Progenitor cell of endocrine pancreas (in vitro differentiated cells): Measurements from ENCODE around the gene STARD13. TPM values are rescaled to one million over a fixed set of nuclear protein-coding genes. Genes with fewer than 3 reads are reported as not detected.
"Not testable (repeated sequence)": the region's sequence is repeated elsewhere in the genome, so short reads cannot be mapped to it uniquely, and the experiment has no call there.

Experiments
- DNase-seq: peaks from one replicate; pipeline ENCODE4 v3.0.0; 2021; ENCODE audit warnings: low spot score; ENCODE audit not compliant: unreplicated experiment
- H3K27ac Mint-ChIP-seq: 2 replicates; pipeline ENCODE4 v1.8.0; 2021; ENCODE audit warnings: mild to moderate bottlenecking, moderate library complexity, mixed read lengths
- H3K27me3 Mint-ChIP-seq: 2 replicates; pipeline ENCODE4 v1.8.0; 2021; ENCODE audit warnings: mixed read lengths
- H3K36me3 Mint-ChIP-seq: 2 replicates; pipeline ENCODE4 v1.8.0; 2022; ENCODE audit warnings: mixed read lengths; ENCODE audit not compliant: insufficient read depth
- H3K4me1 Mint-ChIP-seq: 2 replicates; pipeline ENCODE4 v1.8.0; 2021; ENCODE audit warnings: low read depth, mixed read lengths
- H3K4me3 Mint-ChIP-seq: 2 replicates; pipeline ENCODE4 v1.8.0; 2021; ENCODE audit warnings: low read depth, mild to moderate bottlenecking, moderate library complexity, mixed read lengths
- H3K9me3 Mint-ChIP-seq: 2 replicates; pipeline ENCODE4 v1.8.0; 2021; ENCODE audit warnings: low read depth, mixed read lengths
- CTCF ChIP-seq: fragments of 200-600 bp; sonication (generic); IDR thresholded peaks from one replicate; pipeline ENCODE4 v1.5.0; 2021; ENCODE audit warnings: antibody characterized with exemption, mild to moderate bottlenecking; ENCODE audit not compliant: unreplicated experiment
- total RNA-seq: library from RNA; stranded (reverse); gene quantifications from 2 replicates; pipeline ENCODE4 v1.2.1, GENCODE V29; 2021

The STARD13 gene
- total RNA-seq, 1 donor from 2014 or later = 11.7 TPM

GRCh38 chr13:33181264-33181663, 104.3 kb downstream of the STARD13 start:
- no peak for DNase-seq
- no peak for TF ChIP-seq CTCF
- Mint-ChIP-seq H3K4me1 (peaks cover 23% of the 10 kb centered on the region), H3K9me3 (no peaks in the 10 kb centered on the region), H3K4me3 (no peak overlapping the region), H3K27me3 (peaks cover 6% of the 10 kb centered on the region), H3K27ac (no peak overlapping the region), H3K36me3 (no peaks in the 10 kb centered on the region)

- H3K4me3 Mint-ChIP-seq = no peak overlapping the region
- H3K9me3 Mint-ChIP-seq = no peaks in the 10 kb centered on the region
- no peak for DNase-seq
- H3K36me3 Mint-ChIP-seq = no peaks in the 10 kb centered on the region
- H3K27me3 Mint-ChIP-seq = peaks cover 3% of the 10 kb centered on the region
- no peak for TF ChIP-seq CTCF
- no peak overlapping the region for H3K27ac Mint-ChIP-seq
- H3K4me1 Mint-ChIP-seq = peaks cover 23% of the 10 kb centered on the region
These were observed 105.3 kb downstream of the STARD13 start for GRCh38 chr13:33180122-33180804.

GRCh38 chr13:33179463-33179862, 106.1 kb downstream of the STARD13 start:
- Mint-ChIP-seq H3K9me3 (no peaks in the 10 kb centered on the region), H3K4me1 (peaks cover 23% of the 10 kb centered on the region), H3K27me3 (peaks cover 3% of the 10 kb centered on the region), H3K4me3 (no peak overlapping the region), H3K36me3 (no peaks in the 10 kb centered on the region), H3K27ac (no peak overlapping the region)
- no peak for TF ChIP-seq CTCF
- DNase-seq = no peak

- Mint-ChIP-seq H3K27me3 (no peaks in the 10 kb centered on the region), H3K36me3 (no peaks in the 10 kb centered on the region), H3K27ac (no peak overlapping the region), H3K4me3 (no peak overlapping the region), H3K9me3 (no peaks in the 10 kb centered on the region), H3K4me1 (peaks cover 23% of the 10 kb centered on the region)
- no peak for DNase-seq
- TF ChIP-seq CTCF = no peak
These were observed 107.2 kb downstream of the STARD13 start for GRCh38 chr13:33178209-33178840.

GRCh38 chr13:33177340-33178208, 108.0 kb downstream of the STARD13 start:
- H3K27me3 Mint-ChIP-seq, DNase-seq, H3K4me3 Mint-ChIP-seq, H3K36me3 Mint-ChIP-seq, H3K9me3 Mint-ChIP-seq, H3K27ac Mint-ChIP-seq: not testable (repeated sequence)
- H3K4me1 Mint-ChIP-seq = peaks cover 19% of the 10 kb centered on the region
